GM12878 (cell line): ENCODE measurements around the gene EXO1. TPM values are rescaled to one million over a fixed set of nuclear protein-coding genes. Genes with fewer than 3 reads are reported as not detected.

Experiments
- ATAC-seq: fragments of 200-7000 bp; cut with Tn5 transposase; 3 replicates; pipeline ENCODE4 v1.9.1; 2020; ENCODE audit warnings: mild to moderate bottlenecking, moderate library complexity
- BruUV-seq: library from RNA; stranded (reverse); fragments of 400-500 nt; replicated peaks from 2 replicates; lab custom pipeline; 2021; lab: Mats Ljungman, UMichigan
- CTCF ChIA-PET: fragments of 300-600 bp; sonication (Branson Sonifier 250); formaldehyde crosslinking; extraction: SDS; loops from one replicate; lab custom pipeline; 2021; ENCODE audit warnings: inconsistent platforms; lab: Yijun Ruan, JAX
- POLR2A ChIA-PET: fragments of 350-600 bp; formaldehyde crosslinking; extraction: SDS; loops from one replicate; lab custom pipeline; 2021; ENCODE audit warnings: inconsistent platforms; lab: Charles Lee
- RAD21 ChIA-PET: fragments of 300-600 bp; sonication (Branson Sonifier 250); formaldehyde crosslinking; loops from one replicate; lab custom pipeline; 2023; ENCODE audit warnings: antibody characterized with exemption; ENCODE audit not compliant: unreplicated experiment; lab: Charles Lee
- SMC1A ChIA-PET: fragments of 300-600 bp; sonication (Branson Sonifier 250); formaldehyde crosslinking; loops from one replicate; lab custom pipeline; 2023; ENCODE audit not compliant: unreplicated experiment, uncharacterized antibody; lab: Charles Lee
- DNase-seq: peaks from one replicate; pipeline ENCODE4 v3.0.0-alpha.2; 2011; ENCODE audit warnings: low read depth, low spot score
- FAIRE-seq: peaks from 3 replicates; lab custom pipeline; 2011; peaks lifted over from hg19 to GRCh38; lab: Jason Lieb, UNC
- H2AFZ ChIP-seq: 2 replicates; pipeline ENCODE4 v1.6.0; 2011; ENCODE audit warnings: low read depth, low read length, control low read depth; ENCODE audit not compliant: control insufficient read depth
- H3K27ac ChIP-seq: 2 replicates; pipeline ENCODE4 v1.5.1; 2011; ENCODE audit warnings: control low read depth; ENCODE audit not compliant: control insufficient read depth, insufficient read depth
- H3K27me3 ChIP-seq, 2 experiments: replicated peaks in 1 of 2; 2 replicates each; pipeline versions ENCODE4 v1.6.0 to v1.6.1; 2011; ENCODE audit warnings: low read length in 1 of 2; ENCODE audit not compliant: control insufficient read depth in 2 of 2, insufficient read depth in 2 of 2
- H3K36me3 ChIP-seq, 2 experiments: 2 replicates each; pipeline ENCODE4 v1.5.1; 2011; ENCODE audit warnings: low read length in 1 of 2; ENCODE audit not compliant: control insufficient read depth in 2 of 2, insufficient read depth in 2 of 2
- H3K4me1 ChIP-seq: 2 replicates; pipeline ENCODE4 v1.6.1; 2011; ENCODE audit warnings: mild to moderate bottlenecking, low read length, moderate library complexity, mixed read lengths; ENCODE audit not compliant: control insufficient read depth, insufficient read depth
- H3K4me2 ChIP-seq: 2 replicates; pipeline ENCODE4 v1.6.0; 2011; ENCODE audit warnings: control low read depth; ENCODE audit not compliant: control insufficient read depth, insufficient read depth
- H3K4me3 ChIP-seq: fragments of 200-600 bp; sonication (generic); 2 replicates; pipeline ENCODE4 v1.5.1; 2016
- H3K79me2 ChIP-seq: 2 replicates; pipeline ENCODE4 v1.6.0; 2011; ENCODE audit warnings: low read length; ENCODE audit not compliant: control insufficient read depth, insufficient read depth
- H3K9ac ChIP-seq: 2 replicates; pipeline ENCODE4 v1.8.0; 2011; ENCODE audit warnings: low read length, control low read depth, mixed read lengths; ENCODE audit not compliant: control insufficient read depth, insufficient read depth
- H3K9me3 ChIP-seq: replicated peaks from 3 replicates; pipeline ENCODE4 v1.5.1; 2011; ENCODE audit warnings: mild to moderate bottlenecking, low read length; ENCODE audit not compliant: control insufficient read depth, insufficient read depth
- H4K20me1 ChIP-seq: 2 replicates; pipeline ENCODE4 v1.6.0; 2011; ENCODE audit not compliant: control insufficient read depth, insufficient read depth
- BRCA1 ChIP-seq: IDR thresholded peaks from 2 replicates; pipeline ENCODE4 v1.6.1; 2011; ENCODE audit warnings: low read depth, low read length, improper control_type of control experiment
- RELA ChIP-seq: fragments of 450-650 bp; IDR thresholded peaks from 2 replicates; pipeline ENCODE4 v1.8.0; 2014; ENCODE audit warnings: borderline replicate concordance; ENCODE audit not compliant: partially characterized antibody
- RUNX3 ChIP-seq: IDR thresholded peaks from 2 replicates; pipeline ENCODE4 v1.6.1; 2012; ENCODE audit warnings: low read length, inconsistent platforms
- SPI1 ChIP-seq: IDR thresholded peaks from 2 replicates; pipeline ENCODE4 v1.6.1; 2011; ENCODE audit warnings: low read depth, mild to moderate bottlenecking, low read length, moderate library complexity, borderline replicate concordance; ENCODE audit not compliant: insufficient read depth
- TCF7 ChIP-seq: IDR thresholded peaks from 2 replicates; pipeline ENCODE4 v1.6.1; 2014; ENCODE audit warnings: antibody characterized with exemption, borderline replicate concordance
- WGBS: methylation state at CpG from one replicate; pipeline ENCODE4 v1.1.6; 2016; ENCODE audit warnings: low lambda C conversion rate; ENCODE audit not compliant: insufficient replicate concordance, insufficient coverage; ENCODE audit errors: missing lambda C conversion rate; 5-methylcytosine and 5-hydroxymethylcytosine counted together
- in situ Hi-C: fragments of 300-500 bp; cut with MboI; formaldehyde crosslinking; loops from 9 replicates; pipeline ENCODE4 v1.14.3; 2018; ENCODE audit warnings: mixed read lengths
- intact Hi-C: fragments of 100-400 bp; cut with micrococcal nuclease; formaldehyde crosslinking; loops from one replicate; pipeline ENCODE4 v1.14.2; 2022; ENCODE audit not compliant: unreplicated experiment
- polyA plus RNA-seq, 11 experiments: library from polyadenylated mRNA; depleted of rRNA in 4 of 11; unstranded in 6 of 11; stranded (reverse) in 5 of 11; fragments of >200 nt; fragmentation: Nextera tagmentation in 4 of 11; fragmentation: Illumina TruSeq in 1 of 11; extraction: Ambion mirVana in 4 of 11; extraction: Trizol in 1 of 11; gene quantifications; 1 replicate in 1 of 11; 2 replicates in 10 of 11; pipeline versions ENCODE4 v1.2.1 to v1.2.3, GENCODE V29; 2011 to 2016; ENCODE audit warnings: inconsistent platforms in 2 of 11, missing spikeins in 2 of 11, low read depth in 1 of 11
- total RNA-seq, 4 experiments: library from RNA; depleted of rRNA in 3 of 4; stranded (reverse); fragments of >200 nt in 3 of 4; fragmentation: Illumina TruSeq in 1 of 4; extraction: Trizol in 1 of 4; gene quantifications; 2 replicates each; pipeline versions ENCODE4 v1.2.1 to v1.2.3, GENCODE V29; 2013 to 2021
- TF ChIP-seq, protein P1 (sequence below): fragments of 450-650 bp; IDR thresholded peaks from 2 replicates; pipeline ENCODE4 v1.6.1; 2018; ENCODE audit warnings: borderline replicate concordance, mild to moderate bottlenecking; ENCODE audit not compliant: partially characterized antibody

The EXO1 gene
- total and polyA plus RNA-seq, 10 of the 15 experiments (the other 5 are each of a cell fraction or from before 2014, with no cell fraction given), result 8.7 to 43.4 (median 30.6) TPM

DNA sequence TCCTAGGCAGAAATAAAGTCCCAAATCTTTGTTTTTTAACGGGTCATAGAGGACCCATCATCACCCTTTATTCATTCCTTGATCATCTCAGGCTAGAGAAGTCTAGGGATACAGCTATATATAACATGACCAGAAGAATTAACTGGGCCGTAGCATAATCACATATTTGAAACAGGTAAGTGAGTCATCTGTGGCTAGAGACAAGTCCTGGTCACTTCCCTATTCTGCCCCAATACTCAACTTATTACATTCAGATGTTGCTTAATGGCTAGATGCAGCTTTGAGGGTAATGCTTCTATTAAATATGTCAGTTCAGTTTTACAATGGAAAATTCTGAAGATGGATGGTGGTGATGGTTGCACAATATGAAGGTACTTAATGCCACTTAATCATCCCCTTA lies 47.0 kb downstream of the EXO1 start:
- H3K27ac ChIP-seq, result no peak overlapping the region
- FAIRE-seq, result no peak
- no peak overlapping the region for H3K4me3 ChIP-seq
- CTCF ChIA-PET, result interaction anchor here (0.5 to 3.7 kb wide), 7 partner anchors 16 to 123 kb away, joined by 3 to 39 read pairs (median 4); partner anchors contain the start of gene MAP1LC3C
- RAD21 ChIA-PET, result no interaction called here
- no peak overlapping the region for H3K9ac ChIP-seq
- no peaks in the 10 kb centered on the region for H3K9me3 ChIP-seq
- no peak for DNase-seq
- in situ Hi-C loops (loop anchor here (5.0 kb wide), 1 partner anchor 102 kb away; the partner anchor contains the start of gene MAP1LC3C), intact Hi-C loops (no loop called here)
- BruUV-seq, result no TSS peak
- H3K4me2 ChIP-seq, result no peak overlapping the region
- SMC1A ChIA-PET, result interaction anchor here (1.2 kb wide), 1 partner anchor 92 kb away, joined by 3 read pairs; no protein-coding TSS in a partner anchor
- H4K20me1 ChIP-seq, result no peaks in the 10 kb centered on the region
- TF ChIP-seq, protein P1, sequence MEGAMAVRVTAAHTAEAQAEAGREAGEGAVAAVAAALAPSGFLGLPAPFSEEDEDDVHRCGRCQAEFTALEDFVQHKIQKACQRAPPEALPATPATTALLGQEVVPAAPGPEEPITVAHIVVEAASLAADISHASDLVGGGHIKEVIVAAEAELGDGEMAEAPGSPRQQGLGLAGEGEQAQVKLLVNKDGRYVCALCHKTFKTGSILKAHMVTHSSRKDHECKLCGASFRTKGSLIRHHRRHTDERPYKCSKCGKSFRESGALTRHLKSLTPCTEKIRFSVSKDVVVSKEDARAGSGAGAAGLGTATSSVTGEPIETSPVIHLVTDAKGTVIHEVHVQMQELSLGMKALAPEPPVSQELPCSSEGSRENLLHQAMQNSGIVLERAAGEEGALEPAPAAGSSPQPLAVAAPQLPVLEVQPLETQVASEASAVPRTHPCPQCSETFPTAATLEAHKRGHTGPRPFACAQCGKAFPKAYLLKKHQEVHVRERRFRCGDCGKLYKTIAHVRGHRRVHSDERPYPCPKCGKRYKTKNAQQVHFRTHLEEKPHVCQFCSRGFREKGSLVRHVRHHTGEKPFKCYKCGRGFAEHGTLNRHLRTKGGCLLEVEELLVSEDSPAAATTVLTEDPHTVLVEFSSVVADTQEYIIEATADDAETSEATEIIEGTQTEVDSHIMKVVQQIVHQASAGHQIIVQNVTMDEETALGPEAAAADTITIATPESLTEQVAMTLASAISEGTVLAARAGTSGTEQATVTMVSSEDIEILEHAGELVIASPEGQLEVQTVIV, result no peak
- TF ChIP-seq SPI1 (peak; percentile 85), RUNX3 (0 out of 2 replicates have a peak, but pooled peaks have one; percentile 15), BRCA1 (no peak), RELA (no peak), TCF7 (no peak)
- ATAC-seq, result peak; percentile 84
- no peaks in the 10 kb centered on the region for H3K27me3 ChIP-seq
- H3K4me1 ChIP-seq, result peaks cover 3% of the 10 kb centered on the region; the same call in 1 of the 2 replicates
- no peaks in the 10 kb centered on the region for H3K79me2 ChIP-seq
- 22% methylated on average over 2 of the region's 2 CpGs for WGBS
- POLR2A ChIA-PET, result no interaction called here
- H2AFZ ChIP-seq, result no peak overlapping the region
- peaks cover 0 to 1% of the 10 kb centered on the region in 2 experiments; a peak in 1 of 4 replicates for H3K36me3 ChIP-seq
